CD4-positive, alpha-beta T cell treated with Interleukin-6 for 4 hours (primary cell): Measurements from ENCODE around the gene EDN2.

Source experiments
- DNase-seq: peaks from one replicate; pipeline ENCODE4 v3.0.0-alpha.2; 2020; ENCODE audit warnings: mixed read lengths

The EDN2 gene

DNA sequence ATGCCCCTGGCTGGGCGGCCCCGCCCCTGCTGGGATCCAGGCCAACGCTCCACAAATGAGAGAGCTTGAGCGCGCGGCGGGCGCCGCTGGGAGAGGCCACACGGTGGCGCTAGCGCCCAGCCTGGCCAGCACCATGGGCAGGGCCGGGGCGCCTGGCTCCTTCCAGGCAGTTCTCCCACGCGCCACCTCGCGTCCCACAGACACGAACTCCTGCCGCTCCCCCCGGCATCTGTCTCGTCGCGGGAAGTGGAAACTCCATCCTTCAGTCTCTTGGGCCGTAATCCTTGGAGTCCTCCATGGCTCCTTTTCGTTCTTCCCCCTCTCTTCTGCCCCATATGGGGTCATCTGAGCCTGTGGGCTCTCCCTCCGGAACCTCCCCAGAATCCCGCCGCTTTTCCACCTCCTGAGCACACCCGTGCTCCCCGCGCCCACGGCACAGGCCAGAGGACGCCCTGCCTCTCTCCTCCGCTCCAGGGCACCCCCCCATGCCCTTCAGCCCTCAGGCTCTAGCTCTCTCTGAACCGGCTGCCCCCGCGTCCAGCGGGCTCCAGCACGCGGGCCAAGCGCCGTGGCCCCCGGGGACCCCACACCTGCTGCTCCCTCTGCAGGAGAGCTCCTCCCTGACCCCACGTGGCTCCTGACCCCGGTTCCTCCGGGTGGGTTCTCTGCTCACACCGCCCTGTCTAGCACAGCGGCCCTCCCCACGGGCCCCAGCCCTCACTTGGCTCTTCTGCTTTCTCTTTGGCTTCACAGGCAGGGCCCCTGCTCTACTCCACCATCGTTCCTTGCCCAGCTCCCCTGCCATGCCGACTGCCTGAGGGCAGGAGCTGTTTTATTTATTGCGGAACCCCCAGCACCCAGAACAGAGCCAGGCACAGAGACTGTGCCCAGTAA is 31.9 kb upstream of the EDN2 start:
- DNase-seq = peak; percentile 58

DNA sequence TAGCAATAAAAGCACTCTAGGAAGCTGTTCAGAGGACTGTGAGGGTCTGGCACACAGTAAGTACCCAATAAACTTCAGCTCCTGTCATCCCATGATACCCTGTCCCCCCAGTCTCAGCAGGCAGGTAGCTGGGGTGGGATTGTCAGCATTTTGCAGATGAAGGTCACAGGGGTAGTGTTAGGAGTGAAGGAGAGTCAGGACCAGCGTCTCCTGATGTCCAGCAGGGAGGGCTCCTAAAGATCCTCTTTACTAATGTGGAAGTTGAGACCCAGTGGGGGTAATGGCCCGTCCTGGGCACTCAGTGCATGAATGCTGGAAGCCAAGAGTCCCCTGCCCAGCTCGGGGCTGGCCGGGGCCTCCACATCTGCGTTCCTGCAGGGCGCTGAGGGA is 31.3 kb upstream of the EDN2 start:
- DNase-seq = no peak

DNA sequence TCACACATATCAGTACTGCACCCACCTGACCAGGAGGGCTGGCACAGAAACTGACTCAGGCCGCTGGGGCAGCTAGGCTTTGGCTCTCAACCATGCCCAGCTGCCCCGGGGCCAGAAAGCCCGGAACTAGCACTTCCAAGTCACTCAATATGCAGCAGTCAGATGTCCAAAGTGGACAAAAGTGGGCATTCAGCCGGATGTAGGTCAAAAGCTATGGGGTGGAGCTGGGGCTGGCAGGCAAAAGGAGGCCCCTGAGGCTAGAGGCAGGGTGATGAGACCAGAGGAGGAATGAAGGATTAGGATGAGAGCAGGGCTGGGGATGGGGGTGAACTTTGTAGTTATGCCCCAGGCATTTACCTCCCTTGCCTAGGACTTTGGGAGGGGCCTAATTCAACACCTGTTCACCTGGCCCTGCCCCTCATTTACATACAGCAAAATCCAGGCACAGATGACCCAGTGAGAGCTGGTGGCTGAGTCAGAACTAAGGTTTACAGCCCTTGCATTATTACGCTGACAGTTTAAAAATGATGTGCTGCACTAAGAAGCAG is 30.7 kb upstream of the EDN2 start:
- no peak for DNase-seq

DNA sequence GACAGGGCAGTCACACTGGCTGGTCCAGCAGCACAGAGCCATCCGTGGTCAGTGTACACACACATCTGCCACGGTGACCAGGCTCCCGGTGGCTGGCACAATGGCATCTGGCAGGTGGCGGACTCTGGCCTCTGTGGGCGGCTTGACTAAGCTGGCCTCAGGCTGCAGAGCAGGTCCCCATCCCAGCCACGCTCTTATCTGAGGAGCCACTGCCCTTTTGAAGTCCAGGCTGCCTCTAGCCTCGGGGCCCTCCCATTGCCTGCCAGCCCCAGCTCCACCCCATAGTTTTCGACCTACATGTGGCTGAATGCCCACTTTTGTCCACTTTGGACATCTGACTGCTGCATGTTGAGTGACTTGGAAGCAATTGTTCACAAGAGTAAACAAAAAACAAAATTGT is 29.9 kb upstream of the EDN2 start:
- no peak for DNase-seq

DNA sequence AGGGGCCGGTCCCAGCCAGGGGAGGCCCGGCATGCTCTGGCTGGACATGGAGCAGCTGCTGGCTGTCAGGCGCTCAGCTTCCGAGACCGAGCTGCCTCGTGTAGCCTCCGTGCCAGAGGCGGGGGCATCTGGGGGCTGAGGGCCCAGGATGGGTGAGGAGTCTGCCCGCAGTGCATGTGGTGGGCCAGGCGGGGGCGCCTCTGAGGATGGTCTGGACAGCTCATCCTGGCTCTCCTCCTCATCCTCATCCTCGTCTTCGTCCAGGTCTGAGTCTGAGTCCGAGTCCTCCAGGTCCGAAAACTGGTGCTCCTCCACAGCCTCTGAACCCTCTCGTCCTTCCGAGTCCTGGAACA is 28.9 kb upstream of the EDN2 start:
- peak; percentile 7 for DNase-seq

DNA sequence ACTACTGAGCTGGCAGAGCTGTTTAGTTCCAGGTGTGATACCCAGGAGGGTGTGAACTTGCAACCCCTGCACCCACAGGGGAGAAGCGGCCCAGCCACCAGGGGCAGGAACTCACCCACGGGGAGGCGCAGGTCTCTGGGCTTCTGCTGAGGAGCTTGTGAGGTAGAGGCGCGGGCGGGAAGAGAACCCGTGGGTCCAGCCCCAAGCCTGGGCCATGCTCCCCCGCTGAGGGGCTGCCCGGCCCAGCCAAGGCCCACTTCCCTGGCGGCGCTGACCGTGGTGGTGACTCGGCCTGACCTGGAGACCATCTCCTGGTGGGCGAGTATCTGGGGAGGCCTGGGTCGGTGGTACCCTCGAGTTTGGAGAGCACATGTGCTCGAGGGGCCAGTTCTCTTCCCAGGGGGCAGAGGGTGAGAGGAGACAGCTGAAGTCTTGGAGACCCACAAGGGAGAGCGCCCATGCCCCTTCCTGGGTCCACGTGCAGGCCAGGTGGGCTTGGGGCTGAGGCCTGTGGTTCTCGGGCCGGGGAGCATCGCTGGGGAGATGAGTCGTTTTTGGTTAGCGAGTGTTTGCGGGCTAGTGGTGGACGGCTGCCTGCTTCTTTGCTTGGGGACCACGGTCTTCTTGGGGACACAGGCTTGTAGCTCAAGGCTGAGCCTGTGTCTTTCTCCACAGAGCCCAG is 28.4 kb upstream of the EDN2 start:
- no peak for DNase-seq

DNA sequence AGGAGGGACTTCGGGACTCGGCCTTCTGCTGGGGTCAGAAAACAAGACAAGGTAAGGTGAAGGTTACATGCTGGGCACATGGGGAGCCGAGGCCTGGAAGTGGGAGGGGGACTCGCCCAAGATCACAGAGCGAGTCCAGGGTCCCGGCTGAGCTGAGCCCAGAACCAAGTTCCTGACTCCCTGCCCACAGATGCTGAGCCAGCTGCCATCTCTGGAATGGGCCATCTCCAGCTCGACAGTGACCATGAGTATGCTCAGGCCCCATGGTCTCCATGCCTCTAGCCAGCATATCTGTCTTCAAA is 26.7 kb upstream of the EDN2 start:
- no peak for DNase-seq

DNA sequence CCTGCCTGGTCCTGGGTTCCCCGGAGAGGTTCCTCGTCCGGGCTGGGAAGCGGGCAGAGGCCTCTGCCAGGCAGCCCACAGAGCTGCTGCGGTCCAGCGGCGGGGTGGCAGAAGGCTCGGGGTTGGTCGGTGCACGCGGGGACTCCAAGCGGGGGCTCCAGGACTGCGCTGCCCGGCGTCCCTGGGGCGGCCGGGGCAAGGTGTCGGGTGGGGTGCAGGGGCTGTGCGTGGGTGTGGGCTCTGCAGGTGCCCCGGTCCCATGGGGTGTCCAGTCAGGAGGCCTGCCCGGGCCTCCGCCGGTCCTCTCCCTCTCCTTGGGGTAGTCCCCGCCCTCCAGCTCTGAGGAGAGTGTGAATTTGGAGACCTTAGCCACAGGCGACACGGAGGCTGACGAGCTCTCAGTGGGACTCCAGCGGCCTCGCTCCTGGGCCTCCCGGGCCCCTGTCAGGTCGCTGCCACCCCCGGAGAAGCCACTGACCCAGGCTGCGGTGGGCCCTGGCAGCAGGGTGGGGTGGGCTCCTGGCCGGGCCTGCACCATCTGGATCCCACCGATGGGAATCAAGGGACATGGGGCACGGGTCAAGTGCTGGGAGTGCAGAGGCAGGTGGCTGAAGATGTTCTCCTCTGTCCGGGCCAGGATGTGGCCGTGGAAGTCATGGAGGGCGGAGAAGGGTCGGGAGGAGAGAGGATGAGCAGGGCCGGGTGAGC is 26.2 kb upstream of the EDN2 start:
- DNase-seq = no peak

DNA sequence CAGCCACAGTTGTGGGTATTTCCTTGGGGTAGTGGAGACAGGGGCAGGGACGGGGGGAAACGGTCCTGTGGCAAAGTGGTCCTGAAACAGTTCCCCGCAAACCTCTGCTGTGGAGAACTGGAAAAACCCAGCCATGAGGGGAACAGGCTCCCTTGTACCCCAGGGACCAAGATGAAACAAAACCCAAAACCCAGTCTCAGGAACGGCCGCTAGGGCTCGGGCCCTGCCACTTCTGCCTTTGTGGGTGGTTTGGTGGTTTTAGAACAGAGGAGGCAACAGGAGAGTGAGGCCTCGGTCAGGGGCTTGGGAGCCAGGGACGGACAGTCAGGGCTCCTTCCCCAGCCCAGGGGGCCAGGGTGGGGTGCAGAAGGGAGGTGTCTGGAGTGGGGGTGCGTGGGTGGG is 24.8 kb upstream of the EDN2 start:
- DNase-seq = no peak

DNA sequence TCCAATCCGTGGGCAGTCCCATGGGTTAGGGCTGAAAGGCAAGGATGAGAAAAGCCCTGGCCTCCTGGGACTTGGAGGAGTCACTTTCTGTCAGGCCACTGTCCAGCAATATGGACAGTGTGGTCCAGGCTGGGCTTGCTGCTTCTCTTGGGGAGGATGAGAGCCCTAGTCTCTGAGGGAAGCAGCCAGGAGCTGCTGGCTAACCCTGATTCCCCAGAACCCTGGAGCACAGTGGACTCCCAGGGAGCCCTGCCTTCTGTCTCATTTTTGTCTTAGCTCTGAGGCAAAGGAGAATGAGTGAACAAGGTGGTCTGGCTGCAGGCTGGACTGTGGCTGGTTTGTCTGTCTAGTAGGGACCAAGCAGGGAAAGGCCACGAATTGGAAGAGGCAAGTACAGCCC is 23.8 kb upstream of the EDN2 start:
- no peak for DNase-seq

DNA sequence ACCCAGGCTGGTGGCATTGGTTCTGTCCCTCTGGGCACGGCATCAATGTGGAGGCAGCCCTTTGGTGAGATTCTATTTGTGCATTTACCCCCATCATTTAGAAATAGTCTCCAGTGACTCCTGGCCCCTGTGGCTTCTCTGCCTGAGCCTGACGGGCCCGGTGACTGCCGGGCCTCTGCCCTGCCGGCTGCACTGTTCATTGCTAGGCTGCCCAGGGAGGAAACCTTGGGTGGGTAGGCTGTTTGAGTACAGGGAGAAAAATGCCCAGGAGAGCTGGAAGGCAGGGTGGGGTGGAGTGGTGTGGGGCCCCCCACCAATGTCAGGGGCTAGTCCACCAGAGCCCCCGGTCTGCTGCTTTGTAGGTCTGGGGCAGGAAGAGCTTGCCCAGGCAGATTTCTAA is 23.4 kb upstream of the EDN2 start:
- no peak for DNase-seq

DNA sequence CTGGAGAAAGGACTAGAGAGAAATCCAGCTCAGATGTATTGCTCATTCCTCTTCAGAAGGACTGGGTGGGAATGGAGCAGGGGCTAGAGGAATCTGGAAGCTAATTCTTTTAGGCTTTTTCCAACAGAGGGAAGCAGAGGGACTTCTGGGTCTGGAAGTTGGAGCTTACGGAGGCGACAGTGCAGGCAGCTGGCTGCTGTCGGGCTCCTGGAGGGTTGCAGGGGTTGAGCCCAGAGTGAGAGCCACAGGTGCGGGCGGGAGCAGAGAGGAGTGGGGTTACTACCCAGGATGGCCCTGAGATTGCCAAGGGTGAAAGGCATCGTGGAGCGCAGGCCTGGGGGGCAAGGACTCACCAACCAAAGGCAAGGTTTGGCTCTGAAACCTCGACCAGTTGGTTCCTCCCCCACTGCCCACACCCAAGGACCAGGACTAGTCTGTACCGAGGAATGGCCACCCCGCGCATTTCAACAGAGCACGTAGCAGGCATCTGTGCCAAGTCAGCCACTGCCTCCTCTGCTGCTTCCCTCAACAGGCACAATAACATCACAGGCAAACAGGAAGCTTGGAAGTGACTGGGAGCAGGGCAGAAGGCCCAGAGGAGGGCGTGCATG is 22.7 kb upstream of the EDN2 start:
- DNase-seq = no peak

DNA sequence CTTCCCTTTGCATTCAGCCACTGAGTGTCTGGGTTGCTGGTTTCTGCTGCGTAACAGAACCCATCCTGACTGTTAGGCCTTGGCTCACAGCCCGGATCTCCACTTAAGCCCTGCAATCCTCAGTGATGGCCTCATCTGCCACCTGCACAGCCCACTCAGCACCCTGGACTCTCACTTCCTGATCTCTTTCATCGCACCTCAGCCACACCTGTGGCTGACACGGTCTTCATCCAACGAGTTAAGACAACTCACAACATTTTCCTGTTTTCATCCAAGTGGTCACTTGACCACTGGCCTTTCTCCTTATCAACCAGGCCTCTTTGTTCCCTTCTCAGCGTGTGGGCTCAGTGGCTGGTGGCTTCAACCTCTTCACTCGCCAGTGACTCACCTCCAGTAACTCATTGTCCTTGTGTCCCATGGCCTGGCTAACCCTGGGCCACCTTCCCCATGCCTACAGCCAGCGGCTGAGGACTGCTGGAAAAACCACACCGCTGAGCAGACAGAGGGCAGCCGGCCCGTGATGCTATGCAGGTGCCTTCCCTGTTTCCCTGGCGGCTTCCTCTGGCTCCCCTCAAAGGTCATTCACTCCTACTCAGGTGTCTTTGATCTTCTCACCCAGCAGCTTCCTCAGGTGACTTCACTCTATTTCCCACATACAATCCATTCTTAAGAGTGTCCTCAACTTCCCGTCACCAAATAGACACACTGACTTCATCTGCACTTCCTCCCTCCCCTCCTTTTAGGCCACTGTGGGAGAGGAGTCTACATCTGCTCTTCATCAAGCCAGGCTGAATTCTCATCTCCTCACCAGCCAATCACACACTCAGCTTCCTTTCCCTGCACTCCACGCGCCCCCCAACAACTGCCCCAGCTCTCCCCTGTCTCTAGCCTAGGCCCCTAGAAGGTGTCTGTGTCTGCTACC is 19.9 kb upstream of the EDN2 start:
- DNase-seq = no peak

DNA sequence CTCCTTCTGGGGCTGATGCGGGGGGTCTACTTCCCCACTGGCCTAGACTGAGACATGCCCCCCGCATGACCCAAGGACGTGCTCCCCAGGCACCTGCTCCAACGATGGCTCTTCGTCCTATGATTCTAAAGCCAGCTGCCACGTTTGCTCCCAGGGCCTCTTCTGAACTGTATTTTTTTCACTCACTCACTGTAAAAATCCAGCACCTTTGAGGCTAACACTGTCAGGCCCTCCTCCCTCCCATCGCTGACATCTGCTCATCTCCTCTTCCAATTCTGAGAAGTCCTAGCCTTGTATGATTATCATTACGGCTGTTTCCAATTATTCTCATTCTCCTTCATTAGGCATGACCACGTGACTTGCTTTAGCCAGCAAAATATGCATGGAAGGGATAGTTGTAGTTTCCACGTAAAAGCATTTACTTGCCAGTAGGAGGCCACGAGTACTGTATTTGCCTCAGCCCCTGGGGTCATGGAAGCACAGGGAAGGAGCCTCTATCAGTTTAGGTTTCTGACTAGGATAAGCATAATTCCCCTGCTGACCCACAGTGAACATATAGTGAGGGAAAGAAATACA is 19.1 kb upstream of the EDN2 start:
- DNase-seq = no peak

DNA sequence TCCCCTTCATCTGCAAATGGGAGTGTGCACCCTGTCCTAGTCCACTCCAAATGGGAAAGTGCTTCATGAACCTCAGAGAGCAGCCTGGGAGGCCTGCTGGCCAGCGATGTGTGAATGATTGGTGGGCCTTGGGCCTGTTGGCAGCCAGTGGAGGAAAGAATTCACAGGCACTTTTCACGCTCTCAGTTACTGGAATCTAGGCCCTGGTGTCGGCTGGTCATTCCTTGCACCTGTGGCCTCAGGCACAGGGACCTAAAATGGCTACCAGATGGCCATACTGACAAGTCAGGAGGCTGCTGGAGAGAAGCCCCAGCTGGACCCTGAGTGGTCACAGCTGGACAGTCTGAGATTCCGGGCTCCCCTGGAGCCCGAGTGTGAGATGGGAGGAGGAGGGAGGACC is 18.4 kb upstream of the EDN2 start:
- no peak for DNase-seq

DNA sequence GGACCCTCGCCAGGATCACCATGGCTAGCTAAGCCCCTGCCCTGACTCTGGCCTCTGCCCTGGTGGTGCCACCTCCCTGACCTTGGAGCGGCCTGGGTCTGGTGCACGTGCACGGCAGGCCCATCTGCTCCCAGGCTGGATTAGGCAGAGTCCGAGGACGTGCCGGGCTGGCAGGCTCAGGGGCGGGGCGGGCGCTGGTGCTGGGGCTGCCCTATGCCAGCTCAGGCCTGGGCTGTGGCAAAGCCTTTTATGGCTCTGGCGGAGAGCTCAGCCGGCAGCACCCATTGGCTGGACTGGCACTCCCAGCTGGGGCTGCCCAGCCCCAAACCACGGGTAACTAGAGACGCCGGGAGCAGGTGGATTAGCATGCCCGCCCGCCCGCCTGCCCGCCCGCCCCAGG is 17.1 kb upstream of the EDN2 start:
- no peak for DNase-seq

DNA sequence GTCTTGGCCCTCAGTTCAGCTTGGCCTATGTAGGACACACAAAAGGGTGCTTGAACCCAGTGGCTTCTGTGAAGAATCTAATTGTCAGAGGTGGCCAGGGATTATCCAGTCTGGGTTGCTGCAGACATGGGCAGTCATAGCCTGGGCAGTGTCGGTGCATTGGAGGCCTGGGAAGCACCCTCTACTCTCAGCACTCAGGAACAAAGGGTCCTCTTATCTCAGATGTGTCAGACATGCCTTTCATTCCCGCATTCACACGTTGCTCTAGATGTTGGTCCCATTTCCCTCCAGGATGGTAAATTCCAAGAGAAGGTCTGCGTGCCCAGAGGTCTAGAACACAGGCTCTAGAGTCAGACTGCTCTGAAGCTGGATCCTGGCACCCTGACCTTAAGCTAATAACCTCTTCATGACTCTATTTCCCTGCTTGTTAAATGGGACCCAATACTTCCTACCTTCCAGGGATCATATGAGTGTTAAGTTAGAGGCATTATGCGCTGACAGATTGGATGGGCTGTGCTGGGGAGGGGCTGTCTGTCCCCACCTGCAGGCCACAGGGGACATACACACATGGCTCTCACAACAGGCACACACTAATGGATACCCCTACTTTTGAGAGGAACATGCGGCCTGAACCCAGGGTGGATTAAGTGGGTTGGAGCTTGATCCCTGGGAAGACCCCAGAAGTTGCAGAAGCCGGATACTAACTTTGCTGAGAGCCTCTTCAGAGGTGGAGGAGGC is 16.5 kb upstream of the EDN2 start:
- DNase-seq = no peak

DNA sequence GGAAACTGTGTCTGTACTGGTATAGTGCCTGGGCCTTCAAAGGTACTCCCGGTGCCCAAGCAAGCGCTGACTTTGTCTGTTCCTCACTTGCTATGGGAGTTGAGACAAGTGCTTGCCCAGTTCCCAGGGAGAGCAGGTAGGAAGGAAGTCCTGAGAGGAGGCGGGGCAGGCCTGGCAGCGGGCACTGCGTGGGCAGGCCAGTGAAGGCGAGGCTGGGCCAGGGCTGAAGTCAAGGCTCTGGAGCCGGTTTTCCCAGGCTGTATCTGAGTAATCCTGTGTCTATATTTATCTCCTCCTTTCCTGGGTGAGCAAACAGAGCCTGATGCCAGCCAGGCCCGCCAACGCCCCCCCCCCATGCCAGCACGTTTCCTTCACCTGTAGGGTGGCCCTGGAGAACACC is 15.9 kb upstream of the EDN2 start:
- DNase-seq = no peak

DNA sequence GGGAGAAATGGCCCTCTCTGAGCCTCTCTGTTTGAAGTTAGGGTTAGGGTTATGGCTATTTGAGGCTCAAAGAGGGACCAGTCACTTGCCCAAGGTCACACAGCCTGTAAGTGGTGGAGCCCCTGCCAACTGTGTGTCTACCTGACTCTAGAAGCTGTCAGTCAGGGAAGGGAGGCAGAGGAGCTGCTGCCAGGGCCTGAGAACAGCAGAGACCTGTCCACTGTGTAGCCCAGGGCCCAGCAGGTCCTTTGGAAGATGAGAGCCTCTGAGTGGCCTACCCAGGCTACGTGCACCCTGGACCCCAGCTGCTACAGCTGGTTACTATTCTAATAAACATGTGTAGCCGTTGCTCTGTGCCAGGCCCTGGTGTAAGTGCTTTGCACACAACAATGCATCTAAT is 15.1 kb upstream of the EDN2 start:
- no peak for DNase-seq

DNA sequence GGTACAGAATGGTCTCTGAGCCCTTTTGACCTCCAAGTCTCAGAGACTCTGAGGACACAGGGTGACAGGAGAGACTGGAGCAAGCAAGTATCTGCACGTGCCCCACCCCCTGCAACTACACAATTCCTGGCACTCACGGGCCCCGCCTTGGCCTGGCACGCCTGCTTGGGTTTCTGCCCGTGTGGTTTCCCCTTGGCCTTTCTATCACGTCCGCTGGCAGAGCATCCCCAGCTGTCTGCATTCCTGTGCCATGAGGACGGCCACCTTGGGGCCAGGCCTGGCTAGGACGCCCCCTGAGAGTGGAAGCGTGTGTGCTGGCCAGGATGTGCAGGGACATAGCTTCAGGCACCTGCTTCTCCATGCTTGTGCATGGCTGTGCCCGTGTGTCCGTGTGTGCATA is 14.3 kb upstream of the EDN2 start:
- DNase-seq = no peak

DNA sequence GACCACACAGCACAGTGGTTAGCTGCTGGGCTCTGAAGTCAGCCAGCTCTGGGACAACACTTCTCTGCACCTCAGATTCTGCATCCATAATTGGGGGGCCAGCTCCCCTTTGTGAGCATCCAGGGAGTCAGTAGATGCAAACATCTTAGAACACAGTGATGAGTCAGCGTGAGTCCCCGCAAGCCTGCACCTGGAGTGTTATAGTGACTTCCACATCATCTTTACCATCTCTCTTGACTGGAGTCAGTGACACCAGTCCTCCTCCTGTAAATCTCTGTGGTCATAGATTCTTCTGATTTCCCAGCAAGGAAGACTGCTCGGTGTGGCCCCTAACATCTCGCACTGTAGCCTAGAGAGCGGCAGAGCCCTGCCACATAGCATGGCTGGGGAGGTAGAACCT is 13.9 kb upstream of the EDN2 start:
- no peak for DNase-seq
